WI38 (cell line): ENCODE measurements around the gene C19orf81.

Source experiments
- H3K4me3 ChIP-seq: 2 replicates; pipeline ENCODE4 v1.5.1; 2011; ENCODE audit warnings: low read depth, mild to moderate bottlenecking, control low read depth, low read length
- CTCF ChIP-seq: IDR thresholded peaks from 2 replicates; pipeline ENCODE4 v1.5.1; 2012; ENCODE audit warnings: low read depth, mild to moderate bottlenecking, control low read depth, low read length

Gene C19orf81

GRCh38 chr19:50662651-50663481 lies 13.6 kb downstream of the C19orf81 start:
- H3K4me3 ChIP-seq = no peak overlapping the region
- no peak for TF ChIP-seq CTCF

GRCh38 chr19:50663482-50663790 lies 14.2 kb downstream of the C19orf81 start:
- no peak for TF ChIP-seq CTCF
- no peak overlapping the region for H3K4me3 ChIP-seq

GRCh38 chr19:50664204-50664603 lies 15.0 kb downstream of the C19orf81 start:
- H3K4me3 ChIP-seq = no peak overlapping the region
- no peak for TF ChIP-seq CTCF

DNA sequence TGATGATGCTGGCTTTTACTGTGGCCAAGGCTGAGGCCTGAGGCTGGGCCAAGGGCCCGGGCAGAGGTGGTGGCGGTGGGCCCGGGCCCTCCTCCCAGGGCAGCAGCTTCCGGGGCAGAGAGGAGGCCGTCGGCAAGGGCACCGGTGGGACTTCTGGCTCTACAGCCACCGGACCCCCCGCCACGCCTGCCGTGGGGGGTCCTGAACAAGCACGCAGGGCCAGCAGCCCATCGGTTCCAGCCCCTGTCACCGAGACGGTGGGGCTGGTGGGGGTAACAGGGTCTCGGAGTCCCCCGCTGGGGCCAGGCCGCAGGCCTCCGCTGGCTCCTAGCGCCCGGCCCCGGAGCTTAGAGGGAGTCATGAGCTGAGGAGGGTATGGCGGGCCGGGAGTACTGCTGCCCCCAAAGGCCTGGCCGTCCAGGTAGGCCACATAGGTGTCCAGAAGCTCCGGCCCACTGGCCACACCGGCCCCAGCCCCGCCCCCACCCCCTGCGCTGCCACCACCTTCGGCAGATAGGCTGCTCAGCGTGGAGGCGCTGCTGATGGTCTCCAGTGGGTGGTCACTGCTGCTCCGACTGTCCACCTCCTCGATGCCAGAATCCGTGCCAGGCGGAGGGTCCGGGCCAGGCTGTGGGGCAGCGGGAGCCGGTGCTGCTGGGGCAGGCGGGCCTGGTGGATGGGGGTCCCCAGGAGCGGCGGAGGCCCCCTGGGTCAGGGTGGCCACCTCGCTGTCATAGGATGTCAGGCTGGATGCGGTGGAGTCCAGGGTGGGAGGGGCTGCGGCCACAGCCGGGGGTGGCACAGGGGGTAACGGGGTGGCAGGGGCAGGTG lies 17.3 kb downstream of the C19orf81 start:
- no peak for TF ChIP-seq CTCF
- no peak overlapping the region for H3K4me3 ChIP-seq

GRCh38 chr19:50667177-50667758 lies 18.0 kb downstream of the C19orf81 start:
- TF ChIP-seq CTCF = no peak
- no peak overlapping the region for H3K4me3 ChIP-seq

GRCh38 chr19:50667759-50668231 lies 18.6 kb downstream of the C19orf81 start:
- TF ChIP-seq CTCF = no peak
- no peak overlapping the region for H3K4me3 ChIP-seq
